PFSK-1 (cell line): ENCODE results near the gene KIF5C.

Experiments
- POLR2AphosphoS5 ChIP-seq: IDR thresholded peaks from 2 replicates; pipeline ENCODE4 v1.6.1; 2012; ENCODE audit warnings: low read depth, mild to moderate bottlenecking, control low read depth, low read length, moderate library complexity
- REST ChIP-seq, 2 experiments: IDR thresholded peaks; 2 replicates each; pipeline versions ENCODE4 v1.6.1 to v1.8.0; 2011 to 2012; ENCODE audit warnings: low read depth in 2 of 2, low read length in 2 of 2, control low read depth in 1 of 2, inconsistent platforms in 1 of 2, mild to moderate bottlenecking in 1 of 2, moderate library complexity in 1 of 2; ENCODE audit not compliant: insufficient read depth in 1 of 2
- SIN3A ChIP-seq: IDR thresholded peaks from 2 replicates; pipeline ENCODE4 v1.6.1; 2012; ENCODE audit warnings: mild to moderate bottlenecking, low read length, moderate library complexity, borderline replicate concordance; ENCODE audit not compliant: insufficient read depth
- TAF1 ChIP-seq: IDR thresholded peaks from 2 replicates; pipeline ENCODE4 v1.6.1; 2012; ENCODE audit warnings: low read length, control low read depth, borderline replicate concordance; ENCODE audit not compliant: insufficient read depth

GRCh38 chr2:149005471-149006077 is 130.5 kb downstream of the KIF5C start:
- TF ChIP-seq POLR2AphosphoS5 = no peak
- no peak for TF ChIP-seq TAF1
- TF ChIP-seq REST (IDR thresholded peaks at IDR 0.05; ENCODE audit: insufficient read depth in 1 of 2, low read depth in 2 of 2, low read length in 2 of 2) = no peak
- TF ChIP-seq SIN3A = no peak
